ENCODE data around the gene PODN.

GRCh38 chr1:53050310-53050709 lies 11.7 kb upstream of the PODN start:
- TF ChIP-seq POLR2A (IDR thresholded peaks at IDR 0.05) (no peak), CTCF (IDR thresholded peaks at IDR 0.05) (no peak)

Measured in esophagus squamous epithelium (tissue), 4 donors.